H1 (cell line): Measurements from ENCODE around the gene VPS9D1. TPM values are rescaled to one million over a fixed set of nuclear protein-coding genes. Genes with fewer than 3 reads are reported as not detected.

ENCODE experiments used
- CBX5 ChIP-seq: fragments of 300-800, 300-1000 bp; sonication (generic); IDR thresholded peaks from 2 replicates; pipeline ENCODE4 v1.7.1; 2016; ENCODE audit warnings: antibody characterized with exemption, low read length, low read depth
- CHD7 ChIP-seq: fragments of 300-600 bp; sonication (generic); IDR thresholded peaks from 2 replicates; pipeline ENCODE4 v1.7.1; 2012; ENCODE audit warnings: low read length, moderate library complexity, mild to moderate bottlenecking, inconsistent platforms; ENCODE audit not compliant: insufficient replicate concordance
- CREB1 ChIP-seq: IDR thresholded peaks from 2 replicates; pipeline ENCODE4 v1.6.1; 2012; ENCODE audit warnings: inconsistent platforms
- E2F6 ChIP-seq: IDR thresholded peaks from 2 replicates; pipeline ENCODE4 v1.6.1; 2012; ENCODE audit warnings: inconsistent platforms
- GABPA ChIP-seq: IDR thresholded peaks from 2 replicates; pipeline ENCODE4 v1.6.1; 2011; ENCODE audit warnings: mild to moderate bottlenecking, low read length, moderate library complexity, borderline replicate concordance; ENCODE audit not compliant: insufficient read depth
- POLR2AphosphoS5 ChIP-seq: IDR thresholded peaks from 2 replicates; pipeline ENCODE4 v1.6.1; 2011; ENCODE audit warnings: low read depth, low read length
- SIRT6 ChIP-seq: IDR thresholded peaks from one replicate; pipeline ENCODE4 v1.7.1; 2012; ENCODE audit warnings: low read length, inconsistent platforms
- TAF7 ChIP-seq: optimal IDR thresholded peaks from 2 replicates; pipeline ENCODE3; 2011; ENCODE audit warnings: low read depth, mild to moderate bottlenecking, inconsistent platforms, low read length, moderate library complexity, borderline replicate concordance
- polyA plus RNA-seq, 7 experiments: library from polyadenylated mRNA; depleted of rRNA in 3 of 7; stranded (reverse) in 5 of 7; unstranded in 2 of 7; fragments of >200 nt in 5 of 7; fragments of 200-250 nt in 2 of 7; gene quantifications; 1 replicate in 5 of 7; 2 replicates in 1 of 7; 4 replicates in 1 of 7; pipeline versions ENCODE4 v1.2.1 to v1.2.3, GENCODE V29; 2011 to 2013; ENCODE audit warnings: missing spikeins in 2 of 7, mixed read lengths in 2 of 7
- total RNA-seq: library from RNA; stranded (reverse); fragmentation: NEBNext Ultra II Directional; extraction: Animal tissue kit (Norgen Biotek cat#: 25700); gene quantifications from 2 replicates; pipeline ENCODE4 v1.2.1, GENCODE V29; 2021
- TF ChIP-seq, protein P1 (sequence below): IDR thresholded peaks from 2 replicates; pipeline ENCODE4 v1.6.1; 2012; ENCODE audit warnings: low read length, inconsistent platforms

VPS9D1 gene
- total and polyA plus RNA-seq, 2 of the 8 experiments (the other 6 are each of a cell fraction or from before 2014, with no cell fraction given) = 2.9 to 5.4 TPM

- TF ChIP-seq E2F6 (no peak), CREB1 (no peak), CBX5 (no peak), POLR2AphosphoS5 (no peak), CHD7 (no peak), GABPA (no peak), TAF7 (no peak), SIRT6 (no peak)
- TF ChIP-seq, protein P1, sequence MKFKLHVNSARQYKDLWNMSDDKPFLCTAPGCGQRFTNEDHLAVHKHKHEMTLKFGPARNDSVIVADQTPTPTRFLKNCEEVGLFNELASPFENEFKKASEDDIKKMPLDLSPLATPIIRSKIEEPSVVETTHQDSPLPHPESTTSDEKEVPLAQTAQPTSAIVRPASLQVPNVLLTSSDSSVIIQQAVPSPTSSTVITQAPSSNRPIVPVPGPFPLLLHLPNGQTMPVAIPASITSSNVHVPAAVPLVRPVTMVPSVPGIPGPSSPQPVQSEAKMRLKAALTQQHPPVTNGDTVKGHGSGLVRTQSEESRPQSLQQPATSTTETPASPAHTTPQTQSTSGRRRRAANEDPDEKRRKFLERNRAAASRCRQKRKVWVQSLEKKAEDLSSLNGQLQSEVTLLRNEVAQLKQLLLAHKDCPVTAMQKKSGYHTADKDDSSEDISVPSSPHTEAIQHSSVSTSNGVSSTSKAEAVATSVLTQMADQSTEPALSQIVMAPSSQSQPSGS = no peak
Observed at GRCh38 chr16:89770367-89770766, 49.7 kb upstream of the VPS9D1 start (continued).
